ENCODE measurements around the gene AFDN.

The AFDN gene

DNA sequence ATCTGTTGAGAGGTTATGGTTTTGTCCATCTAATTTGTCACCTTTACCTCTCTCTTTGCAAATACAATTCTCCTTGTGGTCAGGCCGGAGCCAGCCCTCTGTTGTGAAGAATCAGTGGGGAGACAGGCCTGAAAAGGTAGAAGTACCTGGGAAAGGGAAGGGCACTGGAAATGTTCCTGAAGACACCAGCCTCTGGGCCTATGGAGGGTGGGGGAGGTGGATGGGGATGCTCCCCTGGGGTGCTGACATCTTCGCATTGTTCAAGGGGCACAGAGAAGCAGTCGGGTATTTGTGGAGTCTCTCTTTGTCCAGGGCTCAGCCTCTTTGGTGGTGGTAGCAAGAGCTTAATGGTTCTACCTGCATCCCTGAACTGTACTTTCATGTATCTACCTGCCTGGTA is 24.4 kb upstream of the AFDN start:
- H3K9me3 ChIP-seq (ENCODE audit: insufficient read depth, low read length): no peaks in the 10 kb centered on the region
- no peak overlapping the region for H3K4me2 ChIP-seq (ENCODE audit: low read depth, low read length, poor library complexity, severe bottlenecking)
- H3F3A ChIP-seq (ENCODE audit: insufficient read depth): no peaks in the 10 kb centered on the region
- TF ChIP-seq, protein P1, sequence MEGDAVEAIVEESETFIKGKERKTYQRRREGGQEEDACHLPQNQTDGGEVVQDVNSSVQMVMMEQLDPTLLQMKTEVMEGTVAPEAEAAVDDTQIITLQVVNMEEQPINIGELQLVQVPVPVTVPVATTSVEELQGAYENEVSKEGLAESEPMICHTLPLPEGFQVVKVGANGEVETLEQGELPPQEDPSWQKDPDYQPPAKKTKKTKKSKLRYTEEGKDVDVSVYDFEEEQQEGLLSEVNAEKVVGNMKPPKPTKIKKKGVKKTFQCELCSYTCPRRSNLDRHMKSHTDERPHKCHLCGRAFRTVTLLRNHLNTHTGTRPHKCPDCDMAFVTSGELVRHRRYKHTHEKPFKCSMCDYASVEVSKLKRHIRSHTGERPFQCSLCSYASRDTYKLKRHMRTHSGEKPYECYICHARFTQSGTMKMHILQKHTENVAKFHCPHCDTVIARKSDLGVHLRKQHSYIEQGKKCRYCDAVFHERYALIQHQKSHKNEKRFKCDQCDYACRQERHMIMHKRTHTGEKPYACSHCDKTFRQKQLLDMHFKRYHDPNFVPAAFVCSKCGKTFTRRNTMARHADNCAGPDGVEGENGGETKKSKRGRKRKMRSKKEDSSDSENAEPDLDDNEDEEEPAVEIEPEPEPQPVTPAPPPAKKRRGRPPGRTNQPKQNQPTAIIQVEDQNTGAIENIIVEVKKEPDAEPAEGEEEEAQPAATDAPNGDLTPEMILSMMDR (IDR thresholded peaks at IDR 0.05; ENCODE audit: insufficient read depth, low read length, poor library complexity, severe bottlenecking): no peak
- TF ChIP-seq EZH2phosphoT487 (conservative IDR thresholded peaks at IDR 0.05; ENCODE audit: low read length): no peak
- no peaks in the 10 kb centered on the region for H4K20me1 ChIP-seq (ENCODE audit: low read depth, low read length)
- no peaks in the 10 kb centered on the region for H3K9me2 ChIP-seq (replicated peaks; ENCODE audit: insufficient read depth, low read length)
- no peaks in the 10 kb centered on the region for H3K27me3 ChIP-seq (ENCODE audit: low read length)
- H3K4me3 ChIP-seq (ENCODE audit: insufficient read depth, low read length, poor library complexity, severe bottlenecking): no peak overlapping the region
- no peaks in the 10 kb centered on the region for H3K79me2 ChIP-seq (ENCODE audit: insufficient read depth, low read length)
- H3K9ac ChIP-seq (ENCODE audit: low read length): no peak overlapping the region
- H3K27ac ChIP-seq (ENCODE audit: low read depth, low read length): no peak overlapping the region
- no peak overlapping the region for H2AFZ ChIP-seq (ENCODE audit: low read depth, low read length, severe bottlenecking)
- no peaks in the 10 kb centered on the region for H3K36me3 ChIP-seq (ENCODE audit: low read length)

DNA sequence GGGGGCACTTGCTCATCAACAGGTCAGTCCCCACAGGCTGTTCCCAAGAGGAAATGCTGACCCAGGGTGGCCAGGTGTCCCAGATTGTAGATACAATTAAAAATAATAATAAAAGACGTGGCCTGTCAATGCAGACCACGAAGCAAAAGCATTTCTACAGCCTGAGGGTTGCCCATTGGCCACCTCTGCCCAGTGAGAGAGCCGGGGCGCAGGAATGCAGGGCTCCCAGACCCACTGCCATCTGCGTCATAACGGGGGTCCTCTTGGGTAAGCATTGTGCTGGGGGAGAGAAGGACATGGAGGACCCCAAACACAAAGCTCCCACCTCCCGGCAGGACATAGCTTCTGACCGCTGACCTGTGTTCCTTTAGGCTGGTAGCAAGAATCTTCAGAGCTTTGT is 22.9 kb upstream of the AFDN start:
- Histone ChIP-seq H3K9ac (ENCODE audit: low read length) (no peak overlapping the region), H3K9me3 (ENCODE audit: insufficient read depth, low read length) (no peaks in the 10 kb centered on the region), H3K4me2 (ENCODE audit: low read depth, low read length, poor library complexity, severe bottlenecking) (no peak overlapping the region), H4K20me1 (ENCODE audit: low read depth, low read length) (no peaks in the 10 kb centered on the region), H3K79me2 (ENCODE audit: insufficient read depth, low read length) (no peaks in the 10 kb centered on the region), H3K27me3 (ENCODE audit: low read length) (no peaks in the 10 kb centered on the region), H3K36me3 (ENCODE audit: low read length) (no peaks in the 10 kb centered on the region), H3K9me2 (replicated peaks; ENCODE audit: insufficient read depth, low read length) (no peaks in the 10 kb centered on the region), H3F3A (ENCODE audit: insufficient read depth) (no peaks in the 10 kb centered on the region), H2AFZ (ENCODE audit: low read depth, low read length, severe bottlenecking) (no peak overlapping the region), H3K27ac (ENCODE audit: low read depth, low read length) (no peak overlapping the region), H3K4me3 (ENCODE audit: insufficient read depth, low read length, poor library complexity, severe bottlenecking) (no peak overlapping the region)
- TF ChIP-seq, protein P1 (IDR thresholded peaks at IDR 0.05; ENCODE audit: insufficient read depth, low read length, poor library complexity, severe bottlenecking): no peak
- no peak for TF ChIP-seq EZH2phosphoT487 (conservative IDR thresholded peaks at IDR 0.05; ENCODE audit: low read length)

DNA sequence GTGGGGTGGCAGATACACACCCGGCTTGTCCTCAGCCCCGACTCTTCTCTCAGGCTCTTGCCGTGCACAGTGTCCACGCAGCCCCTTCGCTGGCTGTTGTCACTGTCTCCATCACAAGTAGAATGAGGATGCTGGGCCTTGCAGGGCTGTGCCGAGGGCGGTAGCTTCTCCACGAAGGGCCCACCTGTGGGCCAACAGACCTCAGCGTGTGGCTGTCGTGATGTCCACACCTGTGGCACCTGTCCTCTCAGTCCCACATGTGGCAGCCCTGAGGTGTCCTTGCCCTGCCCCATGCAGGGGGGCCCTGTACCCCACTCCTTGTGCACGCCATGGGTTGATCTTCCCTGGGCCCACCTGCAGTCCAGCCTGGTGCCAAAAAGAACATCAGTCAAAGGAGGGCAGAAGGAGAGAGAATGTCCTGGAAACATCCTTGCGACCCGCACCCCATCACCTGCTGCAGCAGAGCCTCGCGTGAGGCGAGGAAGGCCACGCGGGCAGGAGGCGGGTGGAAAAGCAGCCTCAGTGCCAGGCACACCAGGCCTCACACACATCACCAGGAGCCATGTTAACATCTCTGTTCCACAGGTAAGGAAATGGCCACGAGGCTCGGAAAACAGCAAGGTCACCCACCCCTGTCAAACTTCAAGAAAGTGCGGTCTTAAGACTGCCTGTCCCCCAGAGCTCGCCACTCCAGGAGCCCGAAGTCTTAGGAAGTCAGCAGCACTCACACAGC is 22.3 kb upstream of the AFDN start:
- no peaks in the 10 kb centered on the region for H3K9me3 ChIP-seq (ENCODE audit: insufficient read depth, low read length)
- TF ChIP-seq, protein P1 (IDR thresholded peaks at IDR 0.05; ENCODE audit: insufficient read depth, low read length, poor library complexity, severe bottlenecking): no peak
- TF ChIP-seq EZH2phosphoT487 (conservative IDR thresholded peaks at IDR 0.05; ENCODE audit: low read length): no peak
- H3K27me3 ChIP-seq (ENCODE audit: low read length): no peaks in the 10 kb centered on the region
- no peaks in the 10 kb centered on the region for H3K36me3 ChIP-seq (ENCODE audit: low read length)
- no peaks in the 10 kb centered on the region for H4K20me1 ChIP-seq (ENCODE audit: low read depth, low read length)
- no peaks in the 10 kb centered on the region for H3K79me2 ChIP-seq (ENCODE audit: insufficient read depth, low read length)
- no peak overlapping the region for H3K9ac ChIP-seq (ENCODE audit: low read length)
- H3F3A ChIP-seq (ENCODE audit: insufficient read depth): no peaks in the 10 kb centered on the region
- no peak overlapping the region for H3K27ac ChIP-seq (ENCODE audit: low read depth, low read length)
- no peaks in the 10 kb centered on the region for H3K9me2 ChIP-seq (replicated peaks; ENCODE audit: insufficient read depth, low read length)
- H2AFZ ChIP-seq (ENCODE audit: low read depth, low read length, severe bottlenecking): no peak overlapping the region
- no peak overlapping the region for H3K4me3 ChIP-seq (ENCODE audit: insufficient read depth, low read length, poor library complexity, severe bottlenecking)
- H3K4me2 ChIP-seq (ENCODE audit: low read depth, low read length, poor library complexity, severe bottlenecking): no peak overlapping the region

Data from SU-DHL-6 (cell line).